GM21723 (cell line): ENCODE measurements around the gene WDR55.
A peak's percentile ranks its signal among the peaks of the same experiment; 100 is the strongest.
"Not testable (repeated sequence)": the region's sequence is repeated elsewhere in the genome, so short reads cannot be mapped to it uniquely, and the experiment has no call there.

Experiments
- ATAC-seq: cut with Tn5 transposase; IDR thresholded peaks from one replicate; pipeline ENCODE4 v1.9.1; 2021; ENCODE audit warnings: mild to moderate bottlenecking, moderate library complexity; ENCODE audit not compliant: unreplicated experiment

WDR55 gene, protein sequence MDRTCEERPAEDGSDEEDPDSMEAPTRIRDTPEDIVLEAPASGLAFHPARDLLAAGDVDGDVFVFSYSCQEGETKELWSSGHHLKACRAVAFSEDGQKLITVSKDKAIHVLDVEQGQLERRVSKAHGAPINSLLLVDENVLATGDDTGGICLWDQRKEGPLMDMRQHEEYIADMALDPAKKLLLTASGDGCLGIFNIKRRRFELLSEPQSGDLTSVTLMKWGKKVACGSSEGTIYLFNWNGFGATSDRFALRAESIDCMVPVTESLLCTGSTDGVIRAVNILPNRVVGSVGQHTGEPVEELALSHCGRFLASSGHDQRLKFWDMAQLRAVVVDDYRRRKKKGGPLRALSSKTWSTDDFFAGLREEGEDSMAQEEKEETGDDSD

DNA sequence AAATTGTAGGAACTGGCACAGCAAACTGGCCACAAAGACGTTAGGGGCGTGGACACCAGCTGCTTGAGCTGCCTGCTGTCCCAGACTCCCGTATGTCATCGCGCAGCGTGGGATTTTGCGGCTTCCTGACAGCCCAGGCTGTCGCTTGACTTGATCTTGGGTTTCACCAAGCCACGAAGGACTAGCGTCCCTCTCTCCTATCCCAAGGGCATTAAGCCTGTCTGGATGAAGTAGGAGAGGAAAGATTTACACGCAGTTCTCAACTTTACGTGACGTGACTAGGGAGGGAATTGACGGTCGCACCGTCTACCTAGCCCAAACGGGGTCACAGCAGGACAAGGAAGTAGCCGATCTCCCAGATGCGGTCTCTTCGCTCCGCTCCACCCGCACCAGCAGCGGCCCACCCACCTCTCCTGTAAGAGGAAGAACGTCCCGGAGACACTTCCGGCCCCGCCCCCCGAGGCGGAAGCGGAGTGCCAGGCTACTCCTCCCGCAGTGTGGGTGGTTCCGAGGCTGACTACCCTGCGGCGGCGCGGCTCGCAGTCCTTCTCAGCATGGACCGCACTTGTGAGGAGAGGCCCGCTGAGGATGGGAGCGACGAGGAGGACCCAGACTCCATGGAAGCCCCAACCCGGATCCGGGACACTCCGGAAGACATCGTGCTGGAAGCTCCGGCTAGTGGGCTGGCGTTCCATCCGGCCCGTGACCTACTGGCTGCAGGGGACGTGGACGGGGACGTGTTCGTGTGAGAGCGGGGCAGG is at the start of gene WDR55:
Gene WDR55, plus strand, starts transcription at position 546 of the 761 bp plus-strand sequence. Its CDS starts 9 bp downstream, at position 555.
- ATAC-seq, result peak; percentile 97

- ATAC-seq, result no peak
These were observed 42.4 kb upstream of the WDR55 start for GRCh38 chr5:140622301-140622700.

GRCh38 chr5:140623061-140623460 is 41.6 kb upstream of the WDR55 start:
- ATAC-seq, result not testable (repeated sequence)

DNA sequence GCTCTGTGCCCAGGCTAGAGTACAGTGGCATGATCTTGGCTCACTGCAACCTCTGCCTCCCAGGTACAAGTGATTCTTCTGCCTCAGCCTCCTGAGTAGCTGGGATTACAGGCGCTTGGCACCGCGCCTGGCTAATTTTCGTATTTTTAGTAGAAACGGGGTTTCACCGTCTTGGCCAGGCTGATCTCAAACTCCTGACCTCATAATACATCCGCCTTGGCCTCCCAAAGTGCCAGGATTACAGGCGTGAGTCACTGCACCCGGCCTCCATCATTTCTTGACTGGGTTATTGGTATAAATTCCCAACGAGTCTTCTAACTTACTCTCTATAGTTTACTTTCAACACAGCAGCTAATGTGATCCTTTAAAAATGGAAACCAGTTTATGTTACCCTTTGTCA is 39.8 kb upstream of the WDR55 start:
- ATAC-seq, result not testable (repeated sequence)

DNA sequence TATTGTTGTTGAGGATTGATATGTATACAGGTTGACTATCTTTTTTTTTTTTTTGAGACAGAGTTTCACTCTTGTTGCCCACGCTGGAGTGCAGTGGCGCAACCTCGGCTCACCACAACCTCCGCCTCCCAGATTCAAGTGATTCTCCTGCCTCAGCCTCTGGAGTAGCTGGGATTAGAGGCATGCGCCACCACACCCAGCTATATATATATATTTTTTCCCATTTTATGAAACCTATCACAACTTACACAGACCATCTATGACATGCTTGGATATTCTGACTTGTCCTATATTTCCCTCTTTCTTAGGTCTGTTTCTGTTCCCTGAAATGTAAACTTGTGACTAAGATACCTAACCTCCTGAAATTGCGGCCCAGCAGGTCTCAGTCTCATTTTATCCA is 36.7 kb upstream of the WDR55 start:
- no peak for ATAC-seq

DNA sequence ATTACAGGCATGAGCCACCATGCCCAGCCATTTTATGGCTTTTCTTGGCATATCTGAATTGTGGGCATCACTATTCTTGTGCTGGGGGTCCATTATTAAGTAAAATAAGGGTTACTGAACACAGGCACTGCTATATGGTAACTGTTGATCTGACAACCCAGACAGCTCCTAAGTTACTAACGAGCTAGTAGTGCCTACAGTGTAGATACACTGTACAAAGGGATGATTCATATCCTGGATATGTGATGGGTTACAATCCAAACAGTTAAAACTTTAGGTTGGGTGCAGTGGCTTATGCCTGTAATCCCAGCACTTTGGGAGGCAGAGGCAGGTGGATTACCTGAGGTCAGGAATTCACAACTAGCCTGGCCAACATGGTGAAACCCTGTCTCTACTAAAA is 36.0 kb upstream of the WDR55 start:
- no peak for ATAC-seq

GRCh38 chr5:140630292-140631035 is 34.2 kb upstream of the WDR55 start:
- no peak for ATAC-seq

DNA sequence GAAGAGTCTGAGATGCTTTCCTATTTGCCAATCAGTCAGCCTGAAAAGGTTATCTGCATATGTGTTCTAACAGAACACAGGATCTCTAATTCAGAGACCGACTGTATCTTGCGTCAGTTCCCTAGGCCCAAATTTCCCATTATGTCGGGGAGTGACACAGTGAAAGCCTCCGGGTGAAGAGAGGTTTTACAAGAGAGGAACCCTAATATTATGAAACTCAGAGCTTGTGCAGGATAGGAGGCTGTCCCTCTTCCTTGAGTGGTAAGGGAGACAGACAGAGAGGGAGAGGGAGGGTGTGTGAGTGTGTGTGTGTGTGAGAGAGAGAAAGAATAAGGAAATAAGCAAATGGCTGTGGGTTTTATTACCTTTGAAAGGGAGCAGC is 33.7 kb upstream of the WDR55 start:
- ATAC-seq, result no peak

DNA sequence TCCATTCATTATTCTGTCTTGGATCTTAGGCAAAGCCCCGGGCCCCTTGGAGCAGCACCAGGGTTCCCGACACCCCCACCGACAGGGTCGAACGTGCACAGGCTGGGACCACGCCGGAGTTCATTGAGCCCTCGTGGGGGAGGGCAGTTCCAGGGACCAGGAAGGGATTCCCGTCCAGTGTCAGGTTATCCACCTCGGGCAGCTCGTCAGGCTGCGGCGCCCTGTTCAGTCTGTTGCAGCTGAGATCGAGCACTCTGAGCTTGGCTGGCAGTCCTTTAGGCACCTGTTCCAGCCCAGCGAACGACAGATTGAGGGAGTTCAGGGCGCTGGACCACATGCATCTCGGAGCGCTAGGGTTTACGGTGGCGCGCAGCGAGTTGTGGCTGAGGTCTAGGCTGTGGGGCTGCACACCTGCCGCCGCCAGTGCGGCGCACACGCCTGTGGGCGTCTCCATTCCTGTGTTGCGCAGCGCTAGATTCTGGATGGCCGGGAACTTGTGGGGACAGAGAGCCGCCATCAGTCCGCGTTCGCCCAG is 32.8 kb upstream of the WDR55 start:
- peak; percentile 62 for ATAC-seq

GRCh38 chr5:140632366-140633020 is 32.2 kb upstream of the WDR55 start:
- peak; percentile 57 for ATAC-seq

DNA sequence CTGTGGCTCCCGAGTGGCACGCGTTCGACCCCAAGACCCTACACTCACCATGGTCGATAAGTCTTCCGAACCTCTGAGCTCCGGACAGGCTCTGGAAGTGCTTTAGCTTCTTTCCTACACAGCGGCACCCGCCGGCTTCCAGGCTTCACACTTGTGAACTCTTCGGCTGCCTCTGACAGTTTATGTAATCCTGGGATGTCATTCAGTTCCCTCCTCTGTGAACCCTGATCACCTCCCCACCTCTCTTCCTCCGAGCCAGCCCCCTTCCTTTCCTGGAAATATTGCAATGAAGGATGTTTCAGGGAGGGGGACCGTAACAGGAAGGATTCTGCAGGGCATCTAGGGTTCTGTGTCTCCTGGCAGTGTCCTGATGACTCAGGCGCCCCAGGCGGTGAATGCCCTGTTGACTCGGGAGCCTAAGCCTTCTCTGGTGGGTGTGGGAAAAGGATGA is 31.7 kb upstream of the WDR55 start, which contains the start of gene CD14:
Gene CD14, minus strand, starts transcription at position 155 of the 451 bp plus-strand sequence. Its CDS starts 104 bp downstream, at position 51.
- no peak for ATAC-seq

- no peak for ATAC-seq
These were observed 31.2 kb upstream of the WDR55 start for GRCh38 chr5:140633501-140633900.

DNA sequence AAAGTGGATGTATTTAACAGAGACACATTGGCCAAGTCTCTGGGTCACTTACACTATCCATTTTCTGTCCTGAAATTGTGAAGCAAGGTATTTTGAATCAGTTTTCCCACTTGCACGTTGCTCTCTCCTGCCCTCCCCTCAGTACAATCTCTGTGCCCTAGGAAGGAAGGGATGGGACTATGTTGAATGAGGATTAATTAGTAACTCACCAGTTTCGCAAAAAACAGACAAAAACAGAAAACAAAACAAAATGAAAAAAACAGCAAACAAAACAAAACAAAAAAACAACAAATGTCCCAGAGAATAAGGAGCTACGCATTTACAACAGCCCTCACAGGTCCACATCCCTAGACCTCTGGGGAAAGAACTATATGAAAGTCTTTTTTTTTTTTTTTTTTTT is 30.6 kb upstream of the WDR55 start:
- no peak for ATAC-seq

- no peak for ATAC-seq
These were observed 29.1 kb upstream of the WDR55 start for GRCh38 chr5:140635291-140636257.

DNA sequence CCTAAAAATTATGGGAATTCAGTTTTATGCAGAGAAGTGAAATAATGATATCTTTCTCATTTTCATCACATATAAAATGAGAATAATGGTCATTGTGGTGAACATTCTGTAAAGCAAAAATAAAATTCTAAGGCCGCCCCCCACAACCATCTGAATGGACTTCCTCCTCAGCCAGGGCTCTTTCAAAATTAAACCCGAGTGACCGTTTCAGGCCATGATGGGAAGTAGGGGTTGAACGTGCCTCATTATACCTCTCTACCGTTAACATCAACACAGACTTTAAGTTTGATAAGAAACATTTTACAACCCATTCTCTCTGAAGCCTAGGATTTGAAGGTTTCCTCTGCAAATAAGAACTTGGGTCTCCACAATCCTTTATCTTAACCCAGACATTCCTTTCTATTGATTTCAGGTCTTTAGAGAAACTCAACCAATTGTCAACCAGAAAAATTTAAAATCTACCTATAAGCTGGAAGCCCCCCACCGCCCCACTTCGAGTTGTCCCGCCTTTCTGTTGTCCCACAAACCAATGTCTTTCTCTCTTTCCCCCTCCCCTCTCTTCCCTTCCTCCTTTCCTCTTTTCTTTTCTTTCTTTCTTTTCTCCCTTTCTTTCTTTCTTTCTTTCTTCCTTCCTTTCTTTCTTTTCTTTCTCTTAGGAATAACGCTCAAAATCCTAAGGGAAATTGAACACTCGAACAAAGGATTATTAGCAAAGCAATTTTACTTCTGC is 27.2 kb upstream of the WDR55 start:
- no peak for ATAC-seq

GRCh38 chr5:140638898-140639147 is 25.9 kb upstream of the WDR55 start:
- not testable (repeated sequence) for ATAC-seq

GRCh38 chr5:140639148-140639981 is 25.3 kb upstream of the WDR55 start, which contains the start of gene TMCO6:
TSS of gene TMCO6 (plus strand) at chr5:140639451. CDS start at chr5:140639528, 77 bp downstream.
- peak; percentile 95 for ATAC-seq

DNA sequence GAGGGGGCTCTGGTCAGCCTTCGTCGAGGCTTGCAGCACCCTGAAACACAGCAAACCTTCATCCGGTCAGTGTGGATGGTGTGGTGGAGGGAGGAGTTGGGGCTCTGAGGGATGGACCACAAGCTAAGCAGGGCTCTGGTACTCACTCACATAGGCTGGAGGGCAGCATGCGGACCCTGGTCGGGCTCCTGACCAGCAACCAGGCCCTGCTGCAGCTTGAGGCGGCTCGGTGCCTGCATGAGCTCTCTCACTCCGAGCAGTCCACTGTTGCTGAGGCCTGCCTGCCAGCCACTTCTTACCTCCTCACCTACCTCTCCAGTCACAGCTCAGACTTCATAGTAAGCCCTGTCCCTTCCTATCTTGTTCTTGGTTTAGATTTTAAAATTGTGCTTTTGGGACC is 23.0 kb upstream of the WDR55 start:
- ATAC-seq, result no peak
